ENCODE data around the gene RNF5.
"Not testable (repeated sequence)": the region's sequence is repeated elsewhere in the genome, so short reads cannot be mapped to it uniquely, and the experiment has no call there.

The RNF5 gene

GRCh38 chr6:32190054-32190851, 12.0 kb downstream of the RNF5 start, which contains the start of gene PBX2:
TSS of gene PBX2 (minus strand) at chr6:32190202. CDS start at chr6:32189915, 287 bp downstream.
- peak; percentile 94 for DNase-seq

- no peak for DNase-seq
These were observed 12.9 kb downstream of the RNF5 start for GRCh38 chr6:32190911-32191677.

GRCh38 chr6:32191696-32192607, 13.7 kb downstream of the RNF5 start:
- no peak for DNase-seq

- peak; percentile 58 for DNase-seq
These were observed 14.4 kb downstream of the RNF5 start, which contains the start of gene GPSM3 for GRCh38 chr6:32192608-32193039. TSS of gene GPSM3 (minus strand) at chr6:32192643. CDS start at chr6:32192513, 130 bp downstream.

DNA sequence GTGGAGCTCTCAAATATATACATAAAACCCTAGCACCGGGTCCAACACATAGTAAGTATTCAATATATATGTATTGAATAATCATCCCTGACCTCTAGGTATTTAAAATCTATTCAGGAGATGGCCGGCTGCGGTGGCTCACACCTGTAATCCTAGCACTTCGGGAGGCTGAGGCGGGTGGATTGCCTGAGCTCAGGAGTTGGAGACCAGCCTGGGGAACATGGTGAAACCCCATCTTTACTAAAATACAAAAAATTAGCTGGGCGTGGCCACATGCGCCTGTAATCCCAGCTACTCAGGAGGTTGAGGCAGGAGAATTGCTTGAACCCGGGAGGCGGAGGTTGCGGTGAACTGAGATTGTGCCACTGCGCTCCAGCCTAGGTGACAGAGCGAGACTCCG, 14.9 kb downstream of the RNF5 start:
- DNase-seq, result not testable (repeated sequence)

GRCh38 chr6:32194388-32194787, 16.2 kb downstream of the RNF5 start:
- no peak for DNase-seq

DNA sequence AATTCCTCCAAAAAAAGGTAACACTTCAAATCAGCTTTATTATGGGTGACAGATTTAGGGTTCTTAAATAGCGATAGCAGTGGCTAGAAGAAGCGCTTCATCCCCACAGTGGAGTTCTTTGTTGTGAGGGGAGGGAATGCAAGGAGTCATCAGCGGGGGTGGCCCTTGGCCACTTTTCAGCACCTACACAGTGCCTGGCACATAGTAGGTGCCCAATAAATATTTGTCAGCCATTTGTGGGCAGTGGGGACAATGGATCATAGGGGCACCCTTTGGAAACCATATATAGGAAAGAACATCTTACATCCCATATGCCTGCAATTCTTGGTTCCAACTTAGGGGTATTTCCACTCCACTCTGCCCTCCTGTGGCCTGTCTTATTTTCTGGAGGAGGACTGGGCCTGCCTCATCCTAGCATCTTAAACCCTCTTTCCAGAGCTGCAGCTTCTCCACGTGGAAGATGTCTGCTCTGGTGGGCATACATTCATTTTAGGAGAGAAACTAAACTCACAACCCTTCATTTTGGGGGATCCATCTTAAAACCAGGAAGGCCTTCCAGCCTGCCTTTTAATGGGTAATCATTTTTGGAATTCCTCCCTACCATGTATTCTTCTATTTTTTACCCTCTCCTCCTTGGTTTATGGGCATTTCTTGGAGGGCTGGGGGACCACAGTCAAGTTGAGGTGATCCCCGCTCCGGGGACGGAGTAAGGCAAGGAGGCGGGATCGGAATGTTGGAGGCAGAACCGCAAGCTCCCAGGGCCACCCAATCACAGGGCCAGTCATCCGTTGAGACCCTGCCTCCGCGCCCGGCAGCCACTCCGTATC, 16.8 kb downstream of the RNF5 start:
- peak; percentile 68 for DNase-seq

DNA sequence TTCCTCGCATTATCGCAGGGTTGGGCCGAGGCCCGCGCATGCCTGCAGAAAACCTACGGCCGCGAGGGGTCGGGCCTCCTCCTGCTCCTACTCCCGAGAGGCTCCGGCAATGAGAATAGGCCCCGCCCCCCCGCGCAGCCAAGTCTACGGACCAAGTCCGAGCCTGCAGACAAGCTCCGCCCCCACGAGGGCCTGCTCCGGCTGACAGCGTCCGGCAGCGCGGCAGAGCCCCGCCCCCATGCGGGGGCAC, 17.4 kb downstream of the RNF5 start:
- DNase-seq, result peak; percentile 100

DNA sequence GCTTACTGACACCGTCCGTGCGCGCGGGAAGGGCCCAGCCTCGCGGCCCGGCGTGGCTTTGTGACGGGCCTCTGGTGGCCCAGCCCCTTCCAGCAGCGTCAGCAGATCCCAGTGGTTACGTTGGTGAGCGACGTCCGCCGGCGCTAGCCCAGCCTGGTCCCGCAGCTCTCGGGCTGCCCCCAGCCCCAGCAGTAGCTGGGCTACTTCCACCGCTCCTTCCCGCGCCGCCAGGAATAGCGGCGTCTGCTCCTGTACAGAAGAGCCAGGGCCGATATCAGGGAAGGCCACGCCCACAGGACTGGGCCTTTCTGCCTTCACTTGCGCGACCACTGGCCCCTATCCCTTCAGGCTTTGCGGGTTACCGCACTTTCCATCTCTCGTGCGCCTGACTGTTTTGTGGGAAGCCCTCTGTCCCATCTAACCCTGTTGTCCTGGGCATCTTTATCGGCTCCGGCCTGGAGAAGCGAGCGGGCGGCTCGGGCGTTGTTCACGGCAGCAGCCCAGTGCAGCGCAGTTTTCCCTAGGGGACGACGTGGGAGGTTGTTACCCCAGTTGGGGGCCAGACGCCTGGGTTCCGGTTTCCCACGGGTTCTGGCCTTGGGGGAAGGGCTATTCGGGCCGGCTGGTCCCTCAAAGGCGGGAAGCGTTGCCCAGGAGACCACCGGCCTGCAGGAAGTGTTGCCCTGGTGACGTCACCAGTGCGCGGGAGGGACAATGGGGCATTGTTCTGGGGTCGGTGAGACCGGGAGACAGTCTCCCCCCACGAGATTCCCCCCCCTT, 17.9 kb downstream of the RNF5 start:
- peak; percentile 70 for DNase-seq

GRCh38 chr6:32196682-32197616, 18.7 kb downstream of the RNF5 start:
- peak; percentile 61 for DNase-seq

DNA sequence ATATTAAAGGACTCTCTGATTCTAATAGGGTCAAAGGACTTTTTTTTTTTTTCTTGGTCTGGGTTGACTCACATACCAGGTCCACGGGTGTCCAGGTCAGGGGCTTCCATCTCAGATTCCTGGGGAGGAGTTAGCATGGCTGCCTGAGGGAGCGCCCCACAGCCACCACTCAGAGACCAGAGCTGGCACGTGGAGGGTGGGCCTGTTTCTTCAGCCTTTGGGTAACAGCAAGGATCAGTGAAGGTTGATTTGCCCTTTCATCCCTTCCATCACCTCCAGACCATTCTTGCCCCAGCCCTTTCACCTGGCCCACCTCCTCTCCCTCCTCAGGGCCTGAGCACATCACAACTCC, 20.1 kb downstream of the RNF5 start:
- DNase-seq, result no peak

- DNase-seq, result no peak
These were observed 20.7 kb downstream of the RNF5 start for GRCh38 chr6:32198866-32199265.

DNA sequence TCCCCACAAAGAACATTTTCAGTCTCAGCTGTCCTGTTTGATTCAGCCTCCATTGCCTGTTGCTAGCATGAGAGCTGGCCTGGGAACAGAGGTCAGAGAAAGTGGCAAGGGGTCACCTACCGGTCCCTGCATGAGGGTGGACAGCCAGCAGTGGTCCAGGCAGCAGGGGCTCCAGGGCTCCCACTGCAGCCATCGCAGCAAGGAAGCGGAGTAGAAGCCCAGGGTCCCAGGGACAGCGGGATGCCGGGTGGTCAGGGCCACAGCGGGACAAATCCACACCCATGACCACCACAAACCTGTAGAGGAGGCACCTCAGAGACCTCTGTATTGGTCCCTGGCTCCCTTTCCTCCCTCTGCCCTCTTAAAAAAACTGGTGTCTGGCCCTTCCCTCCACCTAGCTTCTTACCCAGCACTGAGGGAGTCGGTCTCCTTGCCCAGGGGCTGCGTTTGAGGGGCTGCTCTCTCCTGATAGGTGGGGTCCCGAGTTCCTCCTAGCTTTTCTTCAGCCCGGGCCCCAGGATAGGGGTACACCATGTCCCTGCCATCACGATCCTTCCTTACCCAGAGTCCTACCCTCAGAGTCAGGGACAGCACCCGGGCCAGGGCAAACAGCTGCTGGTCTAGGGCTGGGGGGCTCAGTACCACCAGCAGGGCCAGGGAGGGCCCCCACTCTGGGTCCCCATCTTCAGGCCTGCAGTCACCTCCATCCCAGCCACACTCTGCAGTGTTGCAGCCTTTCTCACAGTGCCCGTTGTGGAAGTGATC, 22.7 kb downstream of the RNF5 start:
- no peak for DNase-seq

DNA sequence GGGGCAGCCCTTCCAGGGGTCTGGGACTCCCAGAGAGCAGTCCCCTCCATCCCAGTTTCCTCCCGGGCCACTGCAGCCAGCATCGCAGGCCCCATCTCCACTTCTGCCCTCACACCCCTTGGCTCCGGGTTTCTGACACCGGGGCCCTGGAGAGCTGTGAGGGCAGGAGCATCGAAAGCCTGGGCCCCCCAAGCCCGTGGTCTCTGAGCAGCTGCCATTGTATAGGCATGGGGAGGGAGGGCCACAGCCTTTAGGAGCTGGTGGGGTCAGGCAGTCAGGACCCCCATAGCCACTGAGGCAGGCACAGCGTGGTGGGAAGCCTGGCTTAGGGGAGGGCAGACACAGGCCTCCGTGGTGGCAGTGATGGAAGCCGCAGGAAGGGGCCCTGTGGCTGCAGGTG, 24.0 kb downstream of the RNF5 start:
- no peak for DNase-seq

DNA sequence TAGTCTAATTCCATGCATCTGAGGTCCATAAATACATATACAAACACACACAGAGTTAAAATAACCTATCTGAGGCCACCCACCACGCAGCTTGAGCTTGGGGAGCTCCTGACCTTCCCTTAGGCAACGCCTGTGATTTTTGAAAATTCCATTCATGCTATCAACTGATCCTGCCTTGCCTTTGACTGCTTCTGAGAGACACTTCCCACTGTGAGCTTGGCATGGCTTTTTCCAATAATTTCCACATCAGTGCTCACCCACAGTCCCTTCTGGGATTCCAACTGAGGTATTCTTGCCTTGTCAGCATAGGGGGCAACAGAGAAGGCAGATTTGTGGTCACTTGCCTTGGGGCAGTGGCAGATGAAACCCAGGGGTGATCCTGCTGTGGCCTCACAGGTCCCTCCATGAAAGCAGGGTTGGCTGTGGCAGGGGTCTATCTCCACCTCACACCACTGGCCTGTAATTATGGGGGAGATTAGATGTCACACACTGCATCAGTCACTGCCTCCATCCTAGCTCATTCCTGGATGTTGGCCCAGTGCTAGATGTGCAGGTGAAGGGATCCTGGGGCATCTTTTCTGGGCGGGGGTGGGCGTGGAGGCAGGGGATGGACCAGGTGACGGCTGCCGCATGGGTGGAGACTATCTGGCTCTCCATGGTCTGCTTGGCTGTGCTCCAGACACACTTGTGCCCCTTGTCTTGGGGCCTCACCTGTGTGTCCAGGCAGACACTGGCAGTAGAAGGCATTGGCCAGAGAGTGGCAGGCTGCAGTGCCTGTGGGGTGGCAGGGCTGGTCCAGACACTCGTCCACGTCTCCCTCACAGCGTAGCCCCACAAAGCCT, 25.4 kb downstream of the RNF5 start:
- no peak for DNase-seq

- no peak for DNase-seq
These were observed 26.1 kb downstream of the RNF5 start for GRCh38 chr6:32204268-32204715.

DNA sequence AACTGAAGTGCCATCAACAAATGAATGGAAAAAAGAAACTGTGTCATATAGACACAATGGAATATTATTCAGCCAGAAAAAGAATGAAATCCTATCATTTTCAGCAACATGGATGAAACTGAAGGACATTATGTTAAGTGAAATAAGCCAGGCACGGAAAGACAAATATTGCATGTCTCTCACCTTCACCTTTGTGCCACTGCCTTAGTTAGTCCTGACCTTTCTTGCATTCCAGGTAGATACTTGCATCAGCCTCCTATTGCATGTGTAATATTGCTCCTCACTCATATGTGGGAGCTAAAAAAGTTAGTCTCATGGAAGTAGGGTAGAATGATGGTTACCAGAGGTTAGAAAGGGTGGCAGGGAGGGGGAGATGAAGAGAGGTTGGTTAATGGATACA, 30.8 kb downstream of the RNF5 start:
- no peak for DNase-seq

- DNase-seq, result no peak
These were observed 32.0 kb downstream of the RNF5 start for GRCh38 chr6:32210191-32210601.

All from suppressor macrophage treated with lipopolysaccharide for 4 hours (primary cell).